Kidney tubule cell (primary cell): ENCODE data around the gene RNF113B.

Experiments used
- DNase-seq: peaks from one replicate; pipeline ENCODE4 v3.0.0-alpha.2; 2018; ENCODE audit warnings: low spot score

RNF113B gene

GRCh38 chr13:98174307-98174706 is 2.8 kb downstream of the RNF113B start:
- no peak for DNase-seq

GRCh38 chr13:98173431-98174152 is 3.5 kb downstream of the RNF113B start:
- DNase-seq: peak; percentile 98

GRCh38 chr13:98172590-98173422 is 4.3 kb downstream of the RNF113B start:
- DNase-seq: no peak

GRCh38 chr13:98171900-98172589 is 5.0 kb downstream of the RNF113B start:
- DNase-seq: peak; percentile 88

GRCh38 chr13:98169331-98169730 is 7.7 kb downstream of the RNF113B start:
- no peak for DNase-seq

GRCh38 chr13:98162935-98163334 is 14.1 kb downstream of the RNF113B start:
- DNase-seq: no peak

GRCh38 chr13:98158172-98158899 is 18.7 kb downstream of the RNF113B start:
- DNase-seq: no peak

GRCh38 chr13:98157609-98158008 is 19.5 kb downstream of the RNF113B start:
- DNase-seq: no peak

- DNase-seq: no peak
Measured at GRCh38 chr13:98157188-98157587, 19.9 kb downstream of the RNF113B start.

GRCh38 chr13:98156259-98156658 is 20.8 kb downstream of the RNF113B start:
- no peak for DNase-seq

- peak; percentile 68 for DNase-seq
Measured at GRCh38 chr13:98155475-98156109, 21.5 kb downstream of the RNF113B start.

GRCh38 chr13:98150832-98151479 is 26.1 kb downstream of the RNF113B start:
- DNase-seq: no peak

- DNase-seq: peak; percentile 66
Measured at GRCh38 chr13:98147521-98147920, 29.5 kb downstream of the RNF113B start.

GRCh38 chr13:98144801-98145350 is 32.2 kb downstream of the RNF113B start:
- DNase-seq: peak; percentile 71

GRCh38 chr13:98144027-98144741 is 32.9 kb downstream of the RNF113B start:
- peak; percentile 22 for DNase-seq

- DNase-seq: peak; percentile 38
Measured at GRCh38 chr13:98143601-98144026, 33.5 kb downstream of the RNF113B start.

GRCh38 chr13:98143157-98143553 is 33.9 kb downstream of the RNF113B start:
- no peak for DNase-seq

- peak; percentile 90 for DNase-seq
Measured at GRCh38 chr13:98142380-98143156, 34.5 kb downstream of the RNF113B start, which contains the start of gene FARP1. Gene FARP1, plus strand, starts transcription at chr13:98143094. Its CDS starts 70,149 bp downstream, at chr13:98213243.
